CD14-positive monocyte (primary cell): ENCODE results near the gene N4BP2L2. TPM values are rescaled to one million over a fixed set of nuclear protein-coding genes. Genes with fewer than 3 reads are reported as not detected.

Source experiments
- DNase-seq, 3 donors: peaks; one replicate each; pipeline ENCODE4 v3.0.0-alpha.2; 2011 to 2022
- H2AFZ ChIP-seq: 2 replicates; pipeline ENCODE4 v1.6.0; 2012; ENCODE audit warnings: mild to moderate bottlenecking, low read depth, low read length, inconsistent platforms; ENCODE audit not compliant: insufficient read depth, poor library complexity, severe bottlenecking
- H3K27ac ChIP-seq, 2 donors: 1 replicate in 1 of 2; 2 replicates in 1 of 2; pipeline ENCODE4 v1.5.1; 2012 to 2013; ENCODE audit warnings: low read length in 2 of 2, control low read depth in 1 of 2, inconsistent platforms in 1 of 2, low read depth in 1 of 2, mild to moderate bottlenecking in 1 of 2
- H3K27me3 ChIP-seq, 2 donors: one replicate each; pipeline versions ENCODE4 v1.6.0 to v1.6.1; 2011 to 2013; ENCODE audit warnings: low read length in 2 of 2; ENCODE audit not compliant: control insufficient read depth in 2 of 2, insufficient read depth in 2 of 2
- H3K36me3 ChIP-seq, 2 donors: replicated peaks in 1 of 2; 1 replicate in 1 of 2; 2 replicates in 1 of 2; pipeline versions ENCODE4 v1.5.1 to v1.6.1; 2012 to 2013; ENCODE audit warnings: low read length in 2 of 2, control low read depth in 1 of 2, inconsistent platforms in 1 of 2, mild to moderate bottlenecking in 1 of 2; ENCODE audit not compliant: insufficient read depth in 2 of 2, control insufficient read depth in 1 of 2
- H3K4me1 ChIP-seq, 2 donors: 1 replicate in 1 of 2; 2 replicates in 1 of 2; pipeline versions ENCODE4 v1.5.1 to v1.6.1; 2012 to 2013; ENCODE audit warnings: low read length in 2 of 2, control low read depth in 1 of 2, inconsistent platforms in 1 of 2, mild to moderate bottlenecking in 1 of 2, moderate library complexity in 1 of 2; ENCODE audit not compliant: insufficient read depth in 2 of 2, control insufficient read depth in 1 of 2
- H3K4me2 ChIP-seq: replicated peaks from 2 replicates; pipeline ENCODE3; 2012; ENCODE audit warnings: low read length, moderate library complexity, mild to moderate bottlenecking; ENCODE audit not compliant: poor library complexity, severe bottlenecking; ENCODE audit errors: extremely low read depth
- H3K4me3 ChIP-seq, 3 experiments: fragments of 200-600 bp in 1 of 3; sonication (generic) in 1 of 3; replicated peaks in 1 of 3; 1 replicate in 2 of 3; 2 replicates in 1 of 3; pipeline ENCODE4 v1.5.1; 2011 to 2013; ENCODE audit warnings: low read length in 3 of 3, mild to moderate bottlenecking in 3 of 3, control low read depth in 2 of 3, low read depth in 2 of 3, inconsistent platforms in 1 of 3, moderate library complexity in 1 of 3
- H3K79me2 ChIP-seq: 2 replicates; pipeline ENCODE4 v1.6.0; 2012; ENCODE audit warnings: mild to moderate bottlenecking, control low read depth, inconsistent platforms, low read length, moderate library complexity; ENCODE audit not compliant: insufficient read depth
- H3K9ac ChIP-seq: 2 replicates; pipeline ENCODE4 v1.6.0; 2017; ENCODE audit warnings: low read length, mild to moderate bottlenecking; ENCODE audit not compliant: insufficient read depth, poor library complexity, severe bottlenecking
- H3K9me3 ChIP-seq, 2 donors: replicated peaks in 1 of 2; 1 replicate in 1 of 2; 2 replicates in 1 of 2; pipeline versions ENCODE4 v1.5.1 to v1.6.1; 2012 to 2013; ENCODE audit warnings: low read length in 2 of 2, control low read depth in 1 of 2; ENCODE audit not compliant: control insufficient read depth in 1 of 2, insufficient read depth in 1 of 2
- H4K20me1 ChIP-seq: 2 replicates; pipeline ENCODE4 v1.6.0; 2012; ENCODE audit warnings: mild to moderate bottlenecking, low read length, control low read depth, moderate library complexity; ENCODE audit not compliant: insufficient read depth
- H3K27ac Mint-ChIP-seq, 7 donors: one replicate each; pipeline ENCODE4 v1.8.0; 2020; ENCODE audit warnings: mild to moderate bottlenecking in 7 of 7, mixed read lengths in 7 of 7, moderate library complexity in 6 of 7, inconsistent platforms in 2 of 7
- H3K27me3 Mint-ChIP-seq, 3 donors: one replicate each; pipeline ENCODE4 v1.8.0; 2021 to 2022; ENCODE audit warnings: low read depth in 3 of 3, mild to moderate bottlenecking in 3 of 3, mixed read lengths in 3 of 3, moderate library complexity in 3 of 3, inconsistent platforms in 1 of 3
- H3K36me3 Mint-ChIP-seq, 2 donors: one replicate each; pipeline ENCODE4 v1.8.0; 2020; ENCODE audit warnings: mixed read lengths in 2 of 2, inconsistent platforms in 1 of 2, mild to moderate bottlenecking in 1 of 2
- H3K4me1 Mint-ChIP-seq: one replicate; pipeline ENCODE4 v1.8.0; 2020; ENCODE audit warnings: mild to moderate bottlenecking, mixed read lengths
- H3K4me3 Mint-ChIP-seq, 2 donors: one replicate each; pipeline ENCODE4 v1.8.0; 2020; ENCODE audit warnings: mild to moderate bottlenecking in 2 of 2, mixed read lengths in 2 of 2, moderate library complexity in 1 of 2
- H3K9me3 Mint-ChIP-seq, 7 donors: one replicate each; pipeline ENCODE4 v1.8.0; 2020 to 2022; ENCODE audit warnings: mixed read lengths in 7 of 7, mild to moderate bottlenecking in 6 of 7, moderate library complexity in 6 of 7, inconsistent platforms in 2 of 7
- CTCF ChIP-seq: fragments of 200-600 bp; IDR thresholded peaks from one replicate; pipeline ENCODE4 v1.8.0; 2022; ENCODE audit warnings: antibody characterized with exemption, mild to moderate bottlenecking
- WGBS: methylation state at CpG from one replicate; pipeline ENCODE4 v1.1.5; 2013; ENCODE audit warnings: missing lambda C conversion rate; ENCODE audit not compliant: insufficient coverage; 5-methylcytosine and 5-hydroxymethylcytosine counted together
- intact Hi-C, 2 donors: fragments of 100-400 bp; cut with micrococcal nuclease; formaldehyde crosslinking; loops; one replicate each; pipeline versions ENCODE4 v1.15.0 to v1.15.1; 2023
- polyA plus RNA-seq, 3 donors: library from polyadenylated mRNA; depleted of rRNA in 1 of 3; unstranded in 2 of 3; stranded (reverse) in 1 of 3; fragments of 300-500 nt in 2 of 3; fragments of >200 nt in 1 of 3; fragmentation: Illumina TruSeq in 2 of 3; gene quantifications; 1 replicate in 2 of 3; 2 replicates in 1 of 3; pipeline ENCODE4 v1.2.3, GENCODE V29; 2012 to 2021

Gene N4BP2L2
- polyA plus RNA-seq, 3 donors: 94.2 to 105 (median 96.4) TPM

GRCh38 chr13:32409001-32409313 is 129.6 kb downstream of the N4BP2L2 start:
- peaks cover 7% of the 10 kb centered on the region for H3K4me1 Mint-ChIP-seq
- TF ChIP-seq CTCF: no peak
- Histone ChIP-seq H3K9me3 (no peaks in the 10 kb centered on the region), H3K4me3 (no peak overlapping the region), H3K36me3 (peaks cover 27 to 55% of the 10 kb centered on the region in 2 donors), H3K4me1 (peaks cover 4 to 10% of the 10 kb centered on the region in 2 donors), H2AFZ (no peak overlapping the region), H3K27me3 (no peaks in the 10 kb centered on the region), H3K79me2 (peaks cover 12% of the 10 kb centered on the region), H3K27ac (no peak overlapping the region), H4K20me1 (peaks cover 31% of the 10 kb centered on the region), H3K4me2 (no peak overlapping the region), H3K9ac (no peak overlapping the region)
- intact Hi-C loops: no loop called here
- WGBS: no CpG with 5 or more reads among the region's 6 CpGs
- H3K9me3 Mint-ChIP-seq: peaks cover 0 to 2% (median 0%) of the 10 kb centered on the region in 7 donors
- no peak overlapping the region for H3K27ac Mint-ChIP-seq
- no peaks in the 10 kb centered on the region for H3K27me3 Mint-ChIP-seq
- no peak overlapping the region for H3K4me3 Mint-ChIP-seq
- no peak for DNase-seq
- peaks cover 49 to 52% of the 10 kb centered on the region in 2 donors for H3K36me3 Mint-ChIP-seq

- no peak for DNase-seq
- Histone ChIP-seq H3K27ac (no peak overlapping the region), H3K27me3 (no peaks in the 10 kb centered on the region), H2AFZ (no peak overlapping the region), H3K36me3 (peaks cover 30 to 60% of the 10 kb centered on the region in 2 donors), H4K20me1 (peaks cover 30% of the 10 kb centered on the region), H3K4me2 (no peak overlapping the region), H3K4me3 (no peak overlapping the region), H3K9me3 (no peaks in the 10 kb centered on the region), H3K79me2 (peaks cover 12% of the 10 kb centered on the region), H3K4me1 (peaks cover 4 to 10% of the 10 kb centered on the region in 2 donors), H3K9ac (no peak overlapping the region)
- H3K9me3 Mint-ChIP-seq: peaks cover 0 to 2% (median 0%) of the 10 kb centered on the region in 7 donors
- H3K4me3 Mint-ChIP-seq: no peak overlapping the region
- 90% methylated on average over 2 of the region's 9 CpGs for WGBS
- peaks cover 7% of the 10 kb centered on the region for H3K4me1 Mint-ChIP-seq
- H3K36me3 Mint-ChIP-seq: peaks cover 52 to 56% of the 10 kb centered on the region in 2 donors
- intact Hi-C loops: no loop called here
- H3K27ac Mint-ChIP-seq: no peak overlapping the region
- TF ChIP-seq CTCF: no peak
- no peaks in the 10 kb centered on the region for H3K27me3 Mint-ChIP-seq
These were observed 130.1 kb downstream of the N4BP2L2 start for GRCh38 chr13:32408296-32409000.
